GM12801 (cell line): Measurements from ENCODE around the gene PEPD.

Experiments used
- CTCF ChIP-seq: IDR thresholded peaks from one replicate; pipeline ENCODE4 v1.5.1; 2011; ENCODE audit warnings: control low read depth; ENCODE audit not compliant: insufficient read length; ENCODE audit errors: extremely low read depth

PEPD gene

GRCh38 chr19:33506498-33506897, 15.1 kb downstream of the PEPD start:
- no peak for TF ChIP-seq CTCF

GRCh38 chr19:33505823-33506222, 15.8 kb downstream of the PEPD start:
- TF ChIP-seq CTCF, result no peak

GRCh38 chr19:33505148-33505547, 16.4 kb downstream of the PEPD start:
- no peak for TF ChIP-seq CTCF

GRCh38 chr19:33504058-33504444, 17.5 kb downstream of the PEPD start:
- no peak for TF ChIP-seq CTCF

- TF ChIP-seq CTCF, result no peak
These were observed 18.0 kb downstream of the PEPD start for GRCh38 chr19:33503433-33504057.

GRCh38 chr19:33503030-33503429, 18.6 kb downstream of the PEPD start:
- TF ChIP-seq CTCF, result no peak

GRCh38 chr19:33502521-33502920, 19.1 kb downstream of the PEPD start:
- TF ChIP-seq CTCF, result no peak

GRCh38 chr19:33501693-33502356, 19.8 kb downstream of the PEPD start:
- no peak for TF ChIP-seq CTCF
